Endodermal cell (in vitro differentiated cells): ENCODE results near the gene SPAG17. TPM values are rescaled to one million over a fixed set of nuclear protein-coding genes. Genes with fewer than 3 reads are reported as not detected.

Source experiments
- DNase-seq: peaks from one replicate; pipeline ENCODE4 v3.0.0-alpha.2; 2017
- H3K27ac ChIP-seq: 2 replicates; pipeline ENCODE4 v1.5.1; 2013; ENCODE audit warnings: mild to moderate bottlenecking, low read depth, low read length, moderate library complexity
- H3K27me3 ChIP-seq: 2 replicates; pipeline ENCODE4 v1.6.1; 2013; ENCODE audit warnings: mild to moderate bottlenecking, low read length, moderate library complexity; ENCODE audit not compliant: insufficient read depth, control insufficient read depth, poor library complexity, severe bottlenecking
- H3K36me3 ChIP-seq: 2 replicates; pipeline ENCODE4 v1.7.0; 2013; ENCODE audit warnings: mild to moderate bottlenecking, low read length, moderate library complexity; ENCODE audit not compliant: control insufficient read depth, insufficient read depth
- H3K4me1 ChIP-seq: one replicate; pipeline ENCODE4 v1.7.0; 2013; ENCODE audit warnings: low read length; ENCODE audit not compliant: control insufficient read depth, insufficient read depth
- H3K4me3 ChIP-seq: 2 replicates; pipeline ENCODE4 v1.5.1; 2013; ENCODE audit warnings: mild to moderate bottlenecking, low read length, moderate library complexity
- H3K9ac ChIP-seq: 2 replicates; pipeline ENCODE4 v1.6.1; 2013; ENCODE audit warnings: mild to moderate bottlenecking, low read length, moderate library complexity; ENCODE audit not compliant: poor library complexity, severe bottlenecking; ENCODE audit errors: extremely low read depth
- H3K9me3 ChIP-seq: 2 replicates; pipeline ENCODE4 v1.6.1; 2013; ENCODE audit warnings: mild to moderate bottlenecking, low read length, moderate library complexity; ENCODE audit not compliant: control insufficient read depth
- H3K27ac Mint-ChIP-seq: 2 replicates; pipeline ENCODE4 v1.8.0; 2020; ENCODE audit warnings: mixed read lengths
- H3K27me3 Mint-ChIP-seq: 2 replicates; pipeline ENCODE4 v1.8.0; 2021; ENCODE audit warnings: mild to moderate bottlenecking, mixed read lengths; ENCODE audit not compliant: insufficient read depth
- H3K36me3 Mint-ChIP-seq: 2 replicates; pipeline ENCODE4 v1.8.0; 2020; ENCODE audit warnings: low read depth, mixed read lengths
- H3K4me1 Mint-ChIP-seq: 2 replicates; pipeline ENCODE4 v1.8.0; 2020; ENCODE audit warnings: mixed read lengths
- H3K4me3 Mint-ChIP-seq: 2 replicates; pipeline ENCODE4 v1.8.0; 2020; ENCODE audit warnings: mild to moderate bottlenecking, moderate library complexity, mixed read lengths
- H3K9me3 Mint-ChIP-seq: 2 replicates; pipeline ENCODE4 v1.8.0; 2020; ENCODE audit warnings: mild to moderate bottlenecking, mixed read lengths
- CTCF ChIP-seq: fragments of 200-600 bp; sonication (generic); conservative IDR thresholded peaks from 2 replicates; pipeline ENCODE4 v1.5.0; 2021; ENCODE audit warnings: antibody characterized with exemption, mild to moderate bottlenecking
- WGBS, 2 experiments: methylation state at CpG; one replicate each; pipeline versions ENCODE4 v1.1.5 to v1.1.7; 2013; ENCODE audit warnings: missing lambda C conversion rate in 2 of 2, mixed read lengths in 1 of 2; ENCODE audit not compliant: insufficient coverage in 1 of 2, insufficient read length in 1 of 2; 5-methylcytosine and 5-hydroxymethylcytosine counted together
- total RNA-seq, 2 donors: library from RNA; stranded (reverse); fragmentation: NEBNext Ultra II Directional in 1 of 2; extraction: Animal tissue kit (Norgen Biotek cat#: 25700) in 1 of 2; gene quantifications; 2 replicates in 1 of 2; 3 replicates in 1 of 2; pipeline ENCODE4 v1.2.1, GENCODE V29; 2021

The SPAG17 gene
- total RNA-seq, 2 donors from 2014 or later, result 5.0 to 6.3 TPM

DNA sequence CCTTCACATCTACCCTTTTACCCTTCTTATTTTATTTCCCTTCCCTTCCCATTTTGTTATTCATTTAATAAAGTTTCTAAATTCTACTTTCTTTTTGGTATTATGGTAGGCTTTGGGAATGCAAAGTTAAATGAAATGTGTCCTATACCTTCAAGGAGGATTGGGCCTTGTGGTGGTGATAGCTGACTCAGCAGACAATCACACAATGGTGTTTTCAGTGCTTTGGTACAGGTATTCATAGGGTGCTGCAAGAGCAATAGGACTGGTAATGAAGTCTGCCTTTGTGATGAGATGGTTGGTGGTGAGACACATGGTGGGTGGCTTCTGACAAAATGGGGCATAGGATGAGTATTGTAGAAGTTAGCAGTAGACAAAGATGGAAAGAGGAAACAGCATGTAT lies 21.9 kb upstream of the SPAG17 start:
- H3K9me3 Mint-ChIP-seq, result no peaks in the 10 kb centered on the region

DNA sequence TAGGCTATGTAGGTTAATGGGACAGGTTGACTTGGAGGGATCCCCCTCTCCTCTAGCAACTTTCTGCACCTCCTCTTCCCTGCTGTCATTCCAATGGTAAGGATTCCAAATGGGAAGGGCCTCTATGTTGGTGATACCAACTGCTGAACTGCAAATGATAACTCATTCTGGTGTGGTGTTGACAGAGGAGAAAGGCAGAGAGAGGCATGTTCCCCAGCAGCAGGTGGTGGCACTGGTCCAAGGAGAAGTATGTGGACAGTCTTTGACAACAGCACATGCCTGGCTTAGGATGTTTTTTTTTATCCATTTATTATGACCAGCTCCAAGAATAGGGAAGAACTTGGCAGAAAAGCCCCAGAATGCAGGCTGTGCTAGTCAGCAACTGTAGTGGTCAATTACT lies 19.6 kb upstream of the SPAG17 start:
- no peaks in the 10 kb centered on the region for H3K36me3 ChIP-seq
- no peak overlapping the region for H3K4me3 Mint-ChIP-seq
- H3K27me3 Mint-ChIP-seq, result no peaks in the 10 kb centered on the region
- H3K36me3 Mint-ChIP-seq, result no peaks in the 10 kb centered on the region
- no peaks in the 10 kb centered on the region for H3K9me3 ChIP-seq
- no peak overlapping the region for H3K27ac Mint-ChIP-seq
- no peak for TF ChIP-seq CTCF
- no peak overlapping the region for H3K27ac ChIP-seq
- H3K4me1 ChIP-seq, result no peaks in the 10 kb centered on the region
- H3K9me3 Mint-ChIP-seq, result no peaks in the 10 kb centered on the region
- H3K4me1 Mint-ChIP-seq, result no peaks in the 10 kb centered on the region
- no peaks in the 10 kb centered on the region for H3K27me3 ChIP-seq
- H3K4me3 ChIP-seq, result no peak overlapping the region
- H3K9ac ChIP-seq, result no peak overlapping the region
- DNase-seq, result no peak

More for the DNA sequence above, 21.9 kb upstream of the SPAG17 start:
- Mint-ChIP-seq H3K4me3 (no peak overlapping the region), H3K27me3 (no peaks in the 10 kb centered on the region), H3K4me1 (no peaks in the 10 kb centered on the region), H3K36me3 (no peaks in the 10 kb centered on the region), H3K27ac (no peak overlapping the region)
- TF ChIP-seq CTCF, result no peak
- H3K4me1 ChIP-seq, result no peaks in the 10 kb centered on the region
- no peaks in the 10 kb centered on the region for H3K9me3 ChIP-seq
- no peak overlapping the region for H3K9ac ChIP-seq
- no peak overlapping the region for H3K27ac ChIP-seq
- H3K27me3 ChIP-seq, result no peaks in the 10 kb centered on the region
- no peak for DNase-seq
- H3K4me3 ChIP-seq, result no peak overlapping the region
- H3K36me3 ChIP-seq, result no peaks in the 10 kb centered on the region

DNA sequence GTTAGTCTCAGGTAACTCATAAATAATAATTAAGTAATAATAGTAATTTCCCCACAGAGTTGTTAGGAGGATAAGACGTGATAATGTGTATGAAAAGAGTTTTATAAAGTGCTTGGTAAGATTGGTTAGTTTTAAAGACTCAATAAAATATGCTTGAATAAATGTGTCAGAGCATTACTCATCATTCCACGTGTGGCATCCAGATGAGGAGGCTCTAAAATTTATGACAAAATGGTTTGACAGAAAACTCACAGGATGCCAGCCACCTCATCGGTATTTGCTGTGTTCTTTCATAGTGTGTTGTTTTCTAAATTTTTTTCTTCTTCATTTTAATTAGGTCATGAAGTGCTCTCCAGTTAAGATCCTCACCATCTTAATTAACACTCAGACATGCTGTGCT lies 19.1 kb upstream of the SPAG17 start:
- Histone ChIP-seq H3K9me3 (no peaks in the 10 kb centered on the region), H3K4me3 (no peak overlapping the region), H3K27ac (no peak overlapping the region), H3K9ac (no peak overlapping the region), H3K4me1 (no peaks in the 10 kb centered on the region), H3K36me3 (no peaks in the 10 kb centered on the region), H3K27me3 (no peaks in the 10 kb centered on the region)
- TF ChIP-seq CTCF, result no peak
- Mint-ChIP-seq H3K4me1 (no peaks in the 10 kb centered on the region), H3K9me3 (no peaks in the 10 kb centered on the region), H3K27me3 (no peaks in the 10 kb centered on the region), H3K4me3 (no peak overlapping the region), H3K27ac (no peak overlapping the region), H3K36me3 (no peaks in the 10 kb centered on the region)
- DNase-seq, result no peak
- WGBS, 2 experiments, result 83 to 100% methylated on average over 2 to 3 of the region's 3 CpGs
